ENCODE measurements around the gene FOXS1. TPM values are rescaled to one million over a fixed set of nuclear protein-coding genes. Genes with fewer than 3 reads are reported as not detected.

The FOXS1 gene
- total RNA-seq, 1 donor from 2014 or later: not detected

GRCh38 chr20:31848088-31848999 is 2.9 kb upstream of the FOXS1 start:
- Mint-ChIP-seq H3K27me3 (peaks cover 47% of the 10 kb centered on the region), H3K27ac (no peak overlapping the region), H3K4me3 (ENCODE audit: low read depth) (no peak overlapping the region), H3K4me1 (ENCODE audit: low read depth) (no peaks in the 10 kb centered on the region), H3K9me3 (ENCODE audit: low read depth) (no peaks in the 10 kb centered on the region), H3K36me3 (ENCODE audit: insufficient read depth) (no peaks in the 10 kb centered on the region)
- TF ChIP-seq CTCF (IDR thresholded peaks at IDR 0.05; ENCODE audit: unreplicated experiment): no peak
- no peak for DNase-seq (ENCODE audit: low spot score, unreplicated experiment)

DNA sequence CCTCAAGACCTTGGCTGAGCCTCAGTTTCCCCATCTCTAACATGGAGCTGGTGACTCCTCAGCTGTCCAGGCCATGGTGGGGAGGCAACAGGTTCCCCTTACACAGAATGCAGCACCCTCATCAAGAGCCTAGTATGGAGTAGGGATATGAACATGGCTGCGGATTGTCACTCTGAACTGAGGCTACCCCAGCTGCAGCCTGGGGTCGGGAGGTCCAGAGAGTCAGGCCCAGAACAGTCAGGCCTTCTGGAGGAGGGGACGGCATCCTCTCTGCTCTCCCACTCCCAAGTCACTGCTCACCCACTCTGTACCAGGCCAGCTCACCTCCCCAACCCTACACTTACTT is 1.4 kb upstream of the FOXS1 start:
- no peak for DNase-seq (ENCODE audit: low spot score, unreplicated experiment)
- peaks cover 46% of the 10 kb centered on the region for H3K27me3 Mint-ChIP-seq
- no peak for TF ChIP-seq CTCF (IDR thresholded peaks at IDR 0.05; ENCODE audit: unreplicated experiment)
- H3K9me3 Mint-ChIP-seq (ENCODE audit: low read depth): no peaks in the 10 kb centered on the region
- H3K27ac Mint-ChIP-seq: no peak overlapping the region
- no peaks in the 10 kb centered on the region for H3K36me3 Mint-ChIP-seq (ENCODE audit: insufficient read depth)
- no peak overlapping the region for H3K4me3 Mint-ChIP-seq (ENCODE audit: low read depth)
- H3K4me1 Mint-ChIP-seq (ENCODE audit: low read depth): peaks cover 3% of the 10 kb centered on the region

GRCh38 chr20:31844737-31845299 is 586 bp downstream of the FOXS1 start:
- no peak overlapping the region for H3K27ac Mint-ChIP-seq
- peaks cover 27% of the 10 kb centered on the region for H3K27me3 Mint-ChIP-seq
- H3K4me3 Mint-ChIP-seq (ENCODE audit: low read depth): no peak overlapping the region
- no peak for DNase-seq (ENCODE audit: low spot score, unreplicated experiment)
- peaks cover 3% of the 10 kb centered on the region for H3K4me1 Mint-ChIP-seq (ENCODE audit: low read depth)
- no peak for TF ChIP-seq CTCF (IDR thresholded peaks at IDR 0.05; ENCODE audit: unreplicated experiment)
- no peaks in the 10 kb centered on the region for H3K36me3 Mint-ChIP-seq (ENCODE audit: insufficient read depth)
- no peaks in the 10 kb centered on the region for H3K9me3 Mint-ChIP-seq (ENCODE audit: low read depth)

DNA sequence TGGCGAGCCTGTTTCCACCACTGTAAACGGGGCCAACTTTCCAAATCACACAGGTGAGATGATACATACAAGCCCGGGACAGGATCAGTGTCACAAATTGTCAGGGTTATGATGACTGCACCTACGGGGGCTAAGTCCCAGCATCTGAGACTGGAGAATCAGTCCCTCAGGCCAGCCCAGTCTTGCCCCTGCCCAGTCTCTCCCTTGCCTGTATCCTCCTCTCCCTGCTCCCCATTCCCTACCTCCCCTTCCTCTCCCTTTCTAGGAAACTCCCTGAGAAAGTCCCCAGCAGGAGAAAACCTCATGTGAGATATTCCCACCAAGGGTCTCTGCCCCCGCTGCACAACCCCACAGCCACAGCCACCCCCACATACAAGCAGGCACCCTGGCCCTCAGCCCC is 1.5 kb downstream of the FOXS1 start:
- Mint-ChIP-seq H3K9me3 (ENCODE audit: low read depth) (no peaks in the 10 kb centered on the region), H3K4me3 (ENCODE audit: low read depth) (no peak overlapping the region), H3K4me1 (ENCODE audit: low read depth) (peaks cover 3% of the 10 kb centered on the region), H3K36me3 (ENCODE audit: insufficient read depth) (no peaks in the 10 kb centered on the region), H3K27me3 (peaks cover 19% of the 10 kb centered on the region), H3K27ac (no peak overlapping the region)
- TF ChIP-seq CTCF (IDR thresholded peaks at IDR 0.05; ENCODE audit: unreplicated experiment): no peak
- DNase-seq (ENCODE audit: low spot score, unreplicated experiment): no peak

DNA sequence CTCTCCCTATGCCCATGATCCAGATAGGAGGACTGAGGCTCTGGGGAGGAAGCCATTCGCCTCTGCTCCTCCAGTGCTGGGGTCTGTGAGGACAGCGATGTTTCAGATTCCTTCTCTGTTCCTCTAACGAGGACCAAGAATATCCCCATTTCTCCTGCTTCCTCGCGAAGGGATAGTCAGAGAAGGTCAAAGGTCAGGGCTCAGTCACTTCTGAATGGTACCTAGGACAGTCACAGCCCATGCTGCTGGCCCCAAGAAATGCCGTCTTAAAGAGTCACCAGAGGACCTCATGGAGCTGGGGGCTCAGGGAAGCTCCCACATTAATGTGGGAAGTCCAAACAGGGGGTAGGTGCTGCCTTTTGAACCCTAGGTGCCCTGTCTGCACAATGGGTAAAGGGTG is 2.1 kb downstream of the FOXS1 start:
- TF ChIP-seq CTCF (IDR thresholded peaks at IDR 0.05; ENCODE audit: unreplicated experiment): no peak
- H3K27me3 Mint-ChIP-seq: peaks cover 13% of the 10 kb centered on the region
- H3K4me1 Mint-ChIP-seq (ENCODE audit: low read depth): peaks cover 3% of the 10 kb centered on the region
- DNase-seq (ENCODE audit: low spot score, unreplicated experiment): no peak
- H3K4me3 Mint-ChIP-seq (ENCODE audit: low read depth): no peak overlapping the region
- H3K9me3 Mint-ChIP-seq (ENCODE audit: low read depth): no peaks in the 10 kb centered on the region
- H3K36me3 Mint-ChIP-seq (ENCODE audit: insufficient read depth): no peaks in the 10 kb centered on the region
- no peak overlapping the region for H3K27ac Mint-ChIP-seq

Measured in progenitor cell of endocrine pancreas (in vitro differentiated cells).